ENCODE data around the gene TGM3.

TGM3 gene

GRCh38 chr20:2338411-2339066 lies 42.7 kb downstream of the TGM3 start:
- DNase-seq (ENCODE audit: low read depth), result no peak

- DNase-seq (ENCODE audit: low read depth), result no peak
Observed at GRCh38 chr20:2340136-2340535, 44.3 kb downstream of the TGM3 start.

DNA sequence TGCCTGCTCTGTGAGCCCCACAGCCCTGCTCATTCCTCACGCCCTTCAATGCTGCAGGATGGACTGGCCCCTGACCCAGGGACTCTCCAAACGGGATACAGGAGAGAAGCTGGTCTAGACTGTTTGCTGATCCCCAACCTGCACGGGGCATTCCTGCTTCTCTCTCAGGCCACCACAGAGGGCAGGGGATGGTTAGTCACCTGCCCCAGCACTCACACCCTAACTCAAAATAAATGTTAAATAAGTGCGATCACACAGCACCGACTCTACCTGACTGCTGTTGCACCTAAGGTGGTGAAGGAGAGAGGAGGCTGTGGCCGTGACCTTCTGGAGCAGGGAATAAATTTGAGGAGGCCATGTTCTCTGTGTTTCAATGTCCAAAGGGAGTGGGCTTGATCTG lies 45.0 kb downstream of the TGM3 start:
- no peak for DNase-seq (ENCODE audit: low read depth)

DNA sequence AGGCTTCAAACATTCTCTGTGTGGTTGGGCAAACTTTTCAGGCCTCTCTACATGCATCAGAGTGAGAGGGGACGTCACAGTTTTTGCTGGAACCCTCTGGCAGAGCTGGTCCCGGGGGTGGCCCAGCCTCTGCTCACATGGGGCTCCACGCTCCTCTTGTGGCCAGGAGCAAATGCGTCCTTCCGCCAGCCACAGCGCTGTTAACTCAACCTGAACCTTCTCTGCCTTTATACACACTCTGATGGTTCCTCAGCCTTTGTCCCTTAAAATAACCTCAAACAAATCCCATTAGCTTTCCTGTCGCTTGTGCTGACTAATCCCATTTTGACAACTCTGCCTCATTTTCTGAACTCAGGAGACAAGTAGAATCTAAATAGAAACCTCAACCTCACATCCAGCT lies 45.5 kb downstream of the TGM3 start:
- no peak for DNase-seq (ENCODE audit: low read depth)

DNA sequence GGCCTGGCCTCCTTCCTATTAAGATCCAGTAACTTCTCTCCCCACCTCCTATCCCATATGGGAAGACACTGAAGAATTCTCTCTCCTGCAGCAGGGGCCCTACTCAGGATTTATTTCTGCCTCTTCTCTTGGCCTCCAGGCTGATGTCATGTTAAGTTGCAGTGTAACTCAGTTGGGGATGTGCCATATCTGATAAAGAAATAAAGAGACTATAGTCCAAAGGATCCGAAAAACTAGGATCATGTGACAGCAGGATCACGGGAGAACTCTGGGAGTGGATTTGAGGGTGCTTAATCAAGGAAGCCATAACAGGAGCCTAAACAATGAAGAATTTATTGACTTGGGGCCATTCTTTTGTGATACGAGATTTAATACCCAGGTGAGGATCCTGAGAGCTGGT lies 46.4 kb downstream of the TGM3 start:
- DNase-seq (ENCODE audit: low read depth), result no peak

GRCh38 chr20:2346188-2346587 lies 50.4 kb downstream of the TGM3 start:
- no peak for DNase-seq (ENCODE audit: low read depth)

DNA sequence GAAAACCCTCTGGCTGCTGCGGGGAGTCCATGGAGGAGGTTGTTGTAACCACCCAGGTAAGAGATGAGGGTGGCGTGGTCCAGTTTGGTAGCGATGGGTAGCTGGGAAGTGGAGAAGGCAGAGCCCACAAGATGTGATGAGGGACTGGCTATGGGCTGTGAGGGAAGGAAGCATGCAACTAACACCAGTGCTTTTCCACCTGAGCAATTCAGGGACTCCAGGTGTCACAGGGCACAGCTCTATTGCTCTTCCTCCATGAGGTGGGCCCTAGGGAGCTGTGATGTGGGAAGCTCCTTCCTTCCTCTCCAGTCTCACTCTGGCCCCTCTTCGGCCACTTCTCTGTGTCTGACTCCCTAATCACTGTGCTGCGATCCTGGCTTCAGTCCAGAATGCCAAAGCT lies 52.5 kb downstream of the TGM3 start:
- DNase-seq (ENCODE audit: low read depth), result no peak

GRCh38 chr20:2349801-2350200 lies 54.0 kb downstream of the TGM3 start:
- DNase-seq (ENCODE audit: low read depth), result no peak

- no peak for DNase-seq (ENCODE audit: low read depth)
Observed at GRCh38 chr20:2350606-2351005, 54.8 kb downstream of the TGM3 start.

DNA sequence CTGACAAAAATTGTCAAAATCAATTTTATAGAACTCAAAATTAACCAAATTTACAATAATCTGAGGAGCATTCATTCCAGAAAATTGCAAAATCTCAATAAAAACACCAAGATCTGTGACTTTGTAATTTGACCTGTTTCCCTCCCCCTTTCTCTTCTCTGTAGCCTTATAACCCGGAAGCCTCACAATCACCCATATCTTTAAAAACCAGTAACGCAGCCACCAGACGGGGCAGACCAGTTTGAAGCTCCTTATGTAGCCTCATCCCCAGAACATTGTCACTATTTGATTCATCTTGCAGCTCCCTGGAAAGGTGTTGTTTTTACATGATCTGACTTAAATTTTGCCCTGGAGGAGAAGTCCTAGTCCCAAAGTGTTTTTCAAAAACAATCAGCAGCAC lies 57.4 kb downstream of the TGM3 start:
- no peak for DNase-seq (ENCODE audit: low read depth)

DNA sequence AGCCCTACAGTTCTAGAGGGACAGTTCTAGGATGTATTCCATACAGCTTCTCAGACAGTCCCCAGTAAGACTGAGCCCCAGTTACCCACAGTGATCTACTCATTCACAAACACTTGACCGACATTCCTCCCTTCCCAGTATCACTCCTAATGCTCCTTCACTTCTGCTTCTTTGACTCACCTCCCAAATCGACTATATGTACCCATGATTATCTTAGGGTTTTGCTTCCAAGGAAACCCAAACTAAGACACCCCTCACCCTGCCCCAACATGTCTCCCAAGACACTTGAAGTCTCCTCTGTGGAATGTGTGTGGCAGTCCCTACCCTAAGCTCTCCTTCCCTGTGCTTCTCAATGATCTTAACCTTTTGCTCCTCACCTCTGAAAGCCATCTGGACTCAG lies 61.3 kb downstream of the TGM3 start:
- no peak for DNase-seq (ENCODE audit: low read depth)

DNA sequence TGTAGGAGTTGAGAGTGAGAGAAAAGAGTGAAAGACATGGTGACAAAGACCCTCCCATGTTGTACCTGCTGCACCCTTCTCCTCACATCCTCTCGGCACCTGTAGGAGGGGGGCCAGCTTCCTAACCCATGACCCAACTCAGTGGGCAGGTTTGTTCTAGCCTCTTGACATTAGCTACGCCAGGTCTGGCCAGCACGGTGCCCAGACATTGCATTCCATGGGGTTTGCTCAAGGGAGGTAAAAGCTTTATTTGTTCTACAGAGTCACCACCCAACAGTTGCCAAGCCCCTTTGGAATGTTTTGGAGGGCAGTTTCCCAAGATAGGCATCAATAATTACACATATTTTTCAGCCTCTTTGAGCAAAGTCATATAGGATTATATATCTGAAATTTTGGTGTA lies 62.2 kb downstream of the TGM3 start:
- no peak for DNase-seq (ENCODE audit: low read depth)

DNA sequence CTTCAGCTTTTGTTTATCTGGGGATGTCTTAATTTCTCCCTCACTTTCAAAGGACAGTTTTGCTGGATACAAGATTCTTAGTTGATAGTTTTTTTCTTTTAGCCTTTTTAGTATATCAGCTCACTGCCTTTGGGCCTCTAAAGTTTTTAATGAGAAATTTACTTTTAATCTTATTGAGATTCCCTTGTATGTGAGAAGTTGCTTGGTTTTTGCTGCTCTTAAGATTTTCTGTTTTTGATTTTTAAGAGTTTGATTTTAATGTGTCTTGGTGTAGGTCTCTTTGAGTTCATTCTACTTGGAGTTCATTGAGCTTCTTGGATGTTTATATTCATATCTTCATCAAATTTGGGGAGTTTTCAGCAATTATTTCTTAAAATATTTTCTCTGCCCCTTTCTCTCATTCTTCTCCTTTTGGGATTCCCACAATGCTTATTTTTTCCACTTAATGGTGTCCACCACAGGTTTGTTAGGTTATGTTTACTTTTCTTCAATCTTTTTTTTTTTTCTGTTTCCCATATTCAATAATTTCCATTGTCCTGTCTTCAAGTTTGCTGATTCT lies 65.3 kb downstream of the TGM3 start:
- DNase-seq (ENCODE audit: low read depth), result no peak

- DNase-seq (ENCODE audit: low read depth), result no peak
Observed at GRCh38 chr20:2363187-2363586, 67.4 kb downstream of the TGM3 start.

DNA sequence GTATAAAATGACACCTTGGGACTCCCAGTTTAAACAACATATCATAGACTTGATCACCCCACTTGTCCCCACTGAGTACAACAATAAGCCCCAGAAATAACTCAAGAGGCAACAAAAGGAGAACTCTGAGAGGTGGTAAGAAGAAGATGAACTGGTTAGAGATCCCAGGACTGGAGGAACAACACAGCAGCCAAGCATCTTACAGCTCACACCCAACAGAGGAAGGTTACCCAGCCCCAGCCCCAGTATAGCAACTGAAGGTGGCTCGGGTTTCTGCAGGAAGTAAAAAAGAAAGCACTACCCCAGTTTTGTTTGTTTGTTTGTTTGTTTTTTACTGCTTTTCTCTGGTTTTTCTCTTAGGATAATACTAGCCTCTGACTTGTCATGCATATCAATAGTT lies 67.8 kb downstream of the TGM3 start:
- no peak for DNase-seq (ENCODE audit: low read depth)

DNA sequence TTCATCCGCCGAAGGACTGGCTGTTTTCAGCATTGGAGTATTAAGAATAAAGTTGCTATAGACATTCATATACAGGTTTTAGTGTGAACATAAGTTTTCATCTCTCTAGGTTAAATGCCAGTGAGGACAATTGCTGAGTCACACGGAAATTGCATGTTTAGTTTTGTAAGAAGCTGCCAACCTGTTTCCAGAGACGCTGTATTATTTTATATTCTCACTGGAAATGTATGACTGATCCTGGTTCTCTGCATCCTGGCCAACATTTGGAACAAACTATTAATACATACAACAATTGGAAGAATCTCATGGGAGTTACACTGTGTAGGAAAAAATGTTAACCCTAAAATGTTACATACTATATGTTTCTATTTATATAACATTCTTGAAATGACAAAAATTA lies 68.2 kb downstream of the TGM3 start:
- peak; percentile 17 for DNase-seq (ENCODE audit: low read depth)

DNA sequence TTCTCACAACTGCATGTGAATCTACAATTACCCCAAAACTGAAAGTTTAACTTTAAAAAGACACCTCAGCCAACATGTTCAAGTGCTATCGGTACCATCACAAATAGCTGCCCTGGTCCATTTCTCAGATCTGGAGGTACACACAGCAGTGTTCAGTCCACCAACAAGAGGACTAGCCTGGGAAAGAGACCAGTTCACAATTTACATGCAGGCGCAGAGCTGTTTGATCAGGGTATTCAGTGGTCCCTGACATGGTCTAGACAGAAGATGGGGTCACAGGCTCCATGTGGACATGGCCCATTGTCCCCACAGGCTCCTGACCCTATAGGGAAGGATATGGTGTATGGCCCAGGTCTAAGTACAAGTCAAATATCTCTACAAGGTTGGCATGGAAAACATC lies 69.3 kb downstream of the TGM3 start:
- DNase-seq (ENCODE audit: low read depth), result no peak

GRCh38 chr20:2365666-2366065 lies 69.9 kb downstream of the TGM3 start:
- DNase-seq (ENCODE audit: low read depth), result no peak

DNA sequence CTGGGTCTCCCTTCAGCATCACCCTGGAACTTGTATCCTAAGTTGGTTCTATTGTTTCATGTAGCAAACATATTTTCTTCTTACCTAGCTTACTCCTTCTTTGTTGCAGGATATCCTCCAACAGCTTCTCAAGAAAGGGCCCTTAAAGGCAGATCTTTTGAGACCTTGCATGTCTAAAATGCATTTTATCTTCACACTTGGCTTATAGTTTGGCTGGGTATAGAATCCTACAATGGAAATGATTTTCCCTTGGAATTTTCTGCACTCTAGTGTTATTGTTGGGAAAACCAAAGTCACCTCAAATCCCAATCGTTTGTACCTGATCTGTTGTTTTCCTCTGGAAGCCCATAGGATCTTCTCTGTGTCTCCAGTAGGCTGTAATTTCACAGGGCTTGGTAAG lies 72.8 kb downstream of the TGM3 start:
- no peak for DNase-seq (ENCODE audit: low read depth)

- DNase-seq (ENCODE audit: low read depth), result no peak
Observed at GRCh38 chr20:2373098-2373497, 77.3 kb downstream of the TGM3 start.

DNA sequence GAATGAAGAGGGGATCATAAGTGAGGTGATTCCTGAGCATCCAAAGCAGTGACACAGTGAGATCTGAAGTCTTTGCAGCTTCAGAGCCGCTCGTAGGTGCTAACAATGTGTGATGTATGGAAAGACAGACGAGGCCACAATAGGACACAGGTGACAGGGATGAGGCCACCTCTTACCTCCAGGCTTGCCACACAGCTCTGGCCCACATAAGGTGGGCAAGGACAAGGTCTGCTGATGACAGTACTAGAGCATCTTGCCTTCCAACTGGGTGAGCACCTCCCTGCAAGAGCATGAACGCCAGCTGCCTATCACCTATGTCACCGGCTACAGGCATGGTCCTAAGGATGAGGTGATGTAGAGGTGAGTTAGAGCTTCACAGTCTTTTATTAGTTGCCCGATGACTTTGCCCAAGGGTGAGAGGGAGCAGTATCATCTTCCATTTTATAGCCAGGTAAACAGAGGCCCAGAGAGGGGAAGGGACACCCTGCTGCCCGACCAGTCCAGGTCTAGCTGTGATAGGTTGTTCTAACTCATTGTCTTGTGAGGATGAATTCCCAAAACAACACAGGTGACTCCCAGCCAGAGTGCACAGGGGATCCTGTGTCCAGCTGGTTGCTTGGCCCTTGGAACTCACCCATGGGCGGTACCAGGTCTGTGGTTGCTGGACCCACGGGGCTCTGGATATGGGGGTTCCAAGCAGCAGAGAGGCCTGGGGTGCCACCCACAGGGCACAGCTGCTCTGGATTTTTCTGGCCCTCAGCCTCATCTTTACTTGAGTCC lies 78.7 kb downstream of the TGM3 start:
- DNase-seq (ENCODE audit: low read depth), result no peak

- no peak for DNase-seq (ENCODE audit: low read depth)
Observed at GRCh38 chr20:2378893-2379292, 83.1 kb downstream of the TGM3 start.

GRCh38 chr20:2379511-2380229 lies 83.9 kb downstream of the TGM3 start:
- DNase-seq (ENCODE audit: low read depth), result no peak

Measured in fibroblast of the conjunctiva (primary cell).